ENCODE results near the gene TSGA10. TPM values are rescaled to one million over a fixed set of nuclear protein-coding genes. Genes with fewer than 3 reads are reported as not detected.
"Not testable (repeated sequence)": the region's sequence is repeated elsewhere in the genome, so short reads cannot be mapped to it uniquely, and the experiment has no call there.

Gene TSGA10
- total RNA-seq, result 1 to 10 TPM; 3.9 to 8.0 (median 6.5) TPM
- 10 to 100 TPM in 1 of 2 donors, 1 to 10 TPM in 1; 3.5 to 10.1 TPM for polyA plus RNA-seq

GRCh38 chr2:99154643-99155536 lies at the start of gene TSGA10, which contains the start of gene LIPT1:
Gene TSGA10 (minus strand): TSS chr2:99154942. CDS start chr2:99109439, 45,503 bp downstream.
Gene LIPT1 (plus strand): TSS chr2:99154967. CDS start chr2:99161958, 6,991 bp downstream.
- FAIRE-seq (no peak), ATAC-seq (peak; percentile 98 to 99 (median 98)), DNase-seq (peak; percentile 88 to 95 (median 90))
- intact Hi-C loops (cut with DNase I), result no loop called here
- Histone ChIP-seq H3K27me3 (no peaks in the 10 kb centered on the region), H3K4me3 (peak within 1 kb of the TSS; percentile 49 to 61 (median 59)), H3K36me3 (no peaks in the 10 kb centered on the region), H3K4me1 (peaks cover 0 to 5% (median 4%) of the 10 kb centered on the region in 3 donors), H3K27ac (peak within 1 kb of the TSS; percentile 74 to 96 (median 88)), H3K9me3 (no peaks in the 10 kb centered on the region)
- WGBS, 2 donors, result 0 to 1% methylated on average over 70 of the region's 70 CpGs
- no peak for TF ChIP-seq CTCF (IDR thresholded peaks at IDR 0.05)

GRCh38 chr2:99201959-99202678 lies 47.4 kb upstream of the TSGA10 start:
- Histone ChIP-seq H3K4me3 (no peak overlapping the region), H3K27ac (no peak overlapping the region), H3K36me3 (peaks cover 0 to 5% (median 0%) of the 10 kb centered on the region in 3 donors), H3K4me1 (no peaks in the 10 kb centered on the region), H3K9me3 (no peaks in the 10 kb centered on the region), H3K27me3 (no peaks in the 10 kb centered on the region)
- no peak for TF ChIP-seq CTCF (IDR thresholded peaks at IDR 0.05)
- intact Hi-C loops (cut with DNase I), result no loop called here
- 86 to 95% methylated on average over 4 of the region's 4 CpGs for WGBS, 2 donors
- FAIRE-seq, result no peak
- DNase-seq, result no peak
- no peak for ATAC-seq

- no peaks in the 10 kb centered on the region for H3K4me1 ChIP-seq
- no peak overlapping the region for H3K4me3 ChIP-seq
- DNase-seq (no peak), FAIRE-seq (no peak), ATAC-seq (no peak)
- intact Hi-C loops (cut with DNase I), result no loop called here
- H3K36me3 ChIP-seq, result peaks cover 0 to 22% (median 7%) of the 10 kb centered on the region in 3 donors
- H3K9me3 ChIP-seq, result no peaks in the 10 kb centered on the region
- H3K27me3 ChIP-seq, result no peaks in the 10 kb centered on the region
- 83 to 84% methylated on average over 7 of the region's 7 CpGs for WGBS, 2 donors
- no peak overlapping the region for H3K27ac ChIP-seq
- no peak for TF ChIP-seq CTCF (IDR thresholded peaks at IDR 0.05)
Observed at GRCh38 chr2:99200076-99200800, 45.5 kb upstream of the TSGA10 start.

- no peak for DNase-seq
- Histone ChIP-seq H3K4me1 (no peaks in the 10 kb centered on the region), H3K9me3 (no peaks in the 10 kb centered on the region), H3K27ac (no peak overlapping the region), H3K27me3 (no peaks in the 10 kb centered on the region), H3K4me3 (no peak overlapping the region), H3K36me3 (peaks cover 0 to 25% (median 7%) of the 10 kb centered on the region in 3 donors)
- ATAC-seq, result no peak
- intact Hi-C loops (cut with DNase I), result no loop called here
- WGBS, 2 donors, result 80 to 82% methylated on average over 6 of the region's 6 CpGs
- FAIRE-seq, result no peak
- TF ChIP-seq CTCF (IDR thresholded peaks at IDR 0.05), result no peak
Observed at GRCh38 chr2:99198103-99198841, 43.5 kb upstream of the TSGA10 start.

GRCh38 chr2:99192364-99192763 lies 37.6 kb upstream of the TSGA10 start:
- H3K9me3 ChIP-seq; H3K4me1 ChIP-seq; ATAC-seq; intact Hi-C loops (cut with DNase I); H3K27ac ChIP-seq; FAIRE-seq; H3K4me3 ChIP-seq; DNase-seq; H3K27me3 ChIP-seq: not testable (repeated sequence)
- WGBS, 2 donors, result 95 to 99% methylated on average over 4 of the region's 4 CpGs
- H3K36me3 ChIP-seq, result peaks cover 0 to 23% (median 7%) of the 10 kb centered on the region in 3 donors
